ENCODE measurements around the gene NPDC1. TPM values are rescaled to one million over a fixed set of nuclear protein-coding genes. Genes with fewer than 3 reads are reported as not detected.
A peak's percentile ranks its signal among the peaks of the same experiment; 100 is the strongest.

NPDC1 gene
- total RNA-seq, 1 donor from 2014 or later, result 59.4 TPM

DNA sequence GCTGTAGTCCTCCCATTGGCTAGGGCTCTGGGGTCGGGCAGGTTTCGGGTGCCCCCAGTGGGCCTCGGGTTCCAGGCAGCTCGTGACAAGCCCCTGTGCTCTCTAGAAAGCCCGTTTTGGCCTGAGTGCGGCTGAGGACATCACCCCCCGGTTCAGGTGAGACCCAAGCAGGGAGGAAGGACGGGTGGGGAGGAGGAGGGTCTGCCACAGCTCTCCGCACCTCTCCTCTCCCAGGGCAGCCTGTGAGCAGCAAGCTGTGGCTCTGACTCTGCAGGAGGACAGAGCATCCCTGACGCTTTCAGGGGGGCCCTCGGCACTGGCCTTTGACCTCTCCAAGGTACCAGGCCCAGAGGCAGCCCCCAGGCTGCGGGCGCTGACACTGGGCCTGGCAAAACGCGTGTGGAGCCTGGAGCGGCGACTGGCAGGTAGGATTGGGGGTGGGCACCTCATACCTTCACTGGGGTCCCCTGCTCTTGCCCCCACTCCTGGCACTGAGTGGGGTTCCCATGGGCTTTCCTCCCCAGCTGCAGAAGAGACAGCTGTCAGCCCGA is 53.1 kb downstream of the NPDC1 start:
- Mint-ChIP-seq H3K36me3 (ENCODE audit: low read depth) (peaks cover 18% of the 10 kb centered on the region), H3K27ac (peak overlapping the region; percentile 90), H3K4me1 (peaks cover 23% of the 10 kb centered on the region), H3K27me3 (peaks cover 18% of the 10 kb centered on the region), H3K4me3 (peak overlapping the region; percentile 87), H3K9me3 (no peaks in the 10 kb centered on the region)
- intact Hi-C loops (cut with micrococcal nuclease), result loop anchor here (1.0 to 2.0 kb wide), 5 partner anchors 14 to 202 kb away; partner anchors contain the start of genes FBXW5 and TMEM141
- DNase-seq, result no peak

DNA sequence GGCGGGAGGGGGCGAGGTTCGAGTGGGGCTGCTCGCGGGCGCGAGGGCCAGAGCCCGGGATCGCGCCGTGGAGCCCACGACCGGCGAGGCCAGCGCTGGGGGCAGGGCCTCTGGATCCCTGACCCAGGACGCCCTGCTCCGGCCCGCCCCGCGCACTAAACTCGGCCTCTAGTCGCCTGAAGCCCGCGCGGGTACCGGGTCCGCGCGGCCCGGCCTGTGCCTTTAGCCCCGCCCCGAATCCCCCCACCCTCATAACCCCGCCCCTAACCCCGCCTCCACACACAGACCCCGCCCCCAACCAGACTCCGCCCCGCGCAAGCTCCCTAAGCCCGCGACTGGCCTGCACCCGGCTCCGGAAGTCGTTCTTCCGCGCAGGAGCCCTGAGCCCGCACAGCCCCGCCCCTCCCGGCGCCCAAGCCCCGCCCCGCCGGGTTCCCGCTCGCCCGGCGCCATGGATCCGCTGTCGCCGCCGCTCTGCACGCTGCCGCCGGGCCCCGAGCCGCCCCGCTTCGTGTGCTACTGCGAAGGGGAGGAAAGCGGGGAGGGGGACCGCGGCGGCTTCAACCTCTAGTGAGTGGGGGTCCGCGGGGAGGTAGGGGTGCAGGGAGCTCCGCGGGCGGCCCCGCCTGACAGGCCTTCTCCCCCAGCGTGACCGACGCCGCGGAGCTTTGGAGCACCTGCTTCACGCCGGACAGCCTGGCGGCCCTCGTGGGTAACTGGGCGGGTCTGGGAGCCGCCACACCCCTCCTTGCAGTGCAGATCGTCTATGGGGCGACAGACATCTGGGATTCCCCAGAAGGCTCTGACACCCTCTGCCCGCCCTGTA is 53.8 kb downstream of the NPDC1 start, which contains the start of gene PAXX:
TSS of gene PAXX (plus strand) at position 430 of the 826 bp plus-strand sequence. CDS start at position 452, 22 bp downstream.
- H3K27me3 Mint-ChIP-seq, result peaks cover 21% of the 10 kb centered on the region
- H3K36me3 Mint-ChIP-seq (ENCODE audit: low read depth), result peaks cover 18% of the 10 kb centered on the region
- intact Hi-C loops (cut with micrococcal nuclease), result loop anchor here (1.0 to 2.0 kb wide), 5 partner anchors 13 to 201 kb away; partner anchors contain the start of genes FBXW5 and TMEM141
- H3K4me3 Mint-ChIP-seq, result peak within 1 kb of the TSS; percentile 87
- H3K27ac Mint-ChIP-seq, result peak within 1 kb of the TSS; percentile 90
- DNase-seq, result peak; percentile 99
- no peaks in the 10 kb centered on the region for H3K9me3 Mint-ChIP-seq
- H3K4me1 Mint-ChIP-seq, result peaks cover 19% of the 10 kb centered on the region

DNA sequence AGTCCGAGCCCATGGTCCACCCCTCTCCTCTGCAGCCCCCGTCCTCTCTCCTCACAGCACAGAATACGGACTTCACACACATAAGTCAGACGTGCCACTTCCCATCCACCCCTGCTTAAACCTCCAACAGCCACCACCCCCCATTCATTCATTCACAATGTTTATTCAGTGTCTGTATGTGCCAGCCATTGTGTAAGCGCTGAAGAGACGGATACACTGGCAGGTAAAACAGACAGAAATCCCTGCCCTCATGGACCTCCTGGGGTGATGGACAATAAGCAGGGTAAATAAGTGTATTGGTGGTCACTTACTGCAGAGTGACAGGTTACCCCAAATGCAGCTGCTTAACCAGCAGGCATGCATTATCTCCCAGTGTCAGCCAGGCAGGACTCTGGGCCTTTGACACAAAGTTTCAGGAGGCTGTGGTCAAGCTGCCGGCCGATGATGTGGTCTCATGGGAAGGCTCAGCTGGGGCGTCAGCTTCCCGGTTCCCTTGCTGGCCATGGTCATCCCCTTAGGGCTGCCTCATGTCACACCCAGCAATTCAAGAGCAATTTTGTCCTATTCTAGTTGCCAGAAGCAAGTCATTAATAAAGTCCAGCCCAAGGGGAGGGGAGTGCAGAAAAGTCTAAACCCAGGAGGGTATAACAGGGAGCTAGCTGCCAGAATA is 55.6 kb downstream of the NPDC1 start:
- H3K4me3 Mint-ChIP-seq, result peak overlapping the region; percentile 87
- H3K27me3 Mint-ChIP-seq, result peaks cover 29% of the 10 kb centered on the region

More for the DNA sequence above, 55.6 kb downstream of the NPDC1 start:
- DNase-seq, result no peak
- H3K27ac Mint-ChIP-seq, result peak overlapping the region; percentile 23
- intact Hi-C loops (cut with micrococcal nuclease), result no loop called here
- no peaks in the 10 kb centered on the region for H3K9me3 Mint-ChIP-seq
- peaks cover 14% of the 10 kb centered on the region for H3K4me1 Mint-ChIP-seq
- peaks cover 16% of the 10 kb centered on the region for H3K36me3 Mint-ChIP-seq (ENCODE audit: low read depth)

Other genes starting within 250 kb of the NPDC1 start
- 0.14 and 0.42 TPM in 2 replicates for gene CCDC183, start 249.8 kb downstream of the NPDC1 start, total RNA-seq
- 116 and 119 TPM in 2 replicates for gene RABL6, start 238.2 kb downstream of the NPDC1 start, total RNA-seq
- 5.7 and 5.9 TPM in 2 replicates for gene AJM1, start 203.7 kb downstream of the NPDC1 start, total RNA-seq
- 134 and 145 TPM in 2 replicates for gene PHPT1, start 196.8 kb downstream of the NPDC1 start, total RNA-seq
- gene MAMDC4, start 193.8 kb downstream of the NPDC1 start, total RNA-seq, result 24.7 and 30.1 TPM in 2 replicates
- gene EDF1, start 179.9 kb downstream of the NPDC1 start, total RNA-seq, result 378 and 380 TPM in 2 replicates
- gene TRAF2, start 159.7 kb downstream of the NPDC1 start, total RNA-seq, result 61.6 and 66.6 TPM in 2 replicates
- 92.7 and 93.6 TPM in 2 replicates for gene FBXW5, start 101.4 kb downstream of the NPDC1 start, total RNA-seq
- gene C8G, start 100.9 kb downstream of the NPDC1 start, total RNA-seq, result 0.69 and 1.7 TPM in 2 replicates
- gene LCN12, start 93.9 kb downstream of the NPDC1 start, total RNA-seq, result 1.3 and 2.3 TPM in 2 replicates
- not detected in 2 replicates for gene PTGDS, start 68.7 kb downstream of the NPDC1 start, total RNA-seq
- not detected in 2 replicates for gene LCNL1, start 63.2 kb downstream of the NPDC1 start, total RNA-seq
- gene PAXX, start 53.8 kb downstream of the NPDC1 start, total RNA-seq, result 87.8 and 90.2 TPM in 2 replicates
- gene CLIC3, start 49.6 kb downstream of the NPDC1 start, total RNA-seq, result not detected in 2 replicates
- gene ABCA2, start 17.9 kb downstream of the NPDC1 start, total RNA-seq, result 25.0 and 25.9 TPM in 2 replicates
- gene FUT7, start 14.1 kb downstream of the NPDC1 start, total RNA-seq, result 0.09 TPM in 1 of 2 replicates, not detected in the other
- gene ENTPD2, start 7.9 kb upstream of the NPDC1 start, total RNA-seq, result 0.21 TPM in 1 of 2 replicates, not detected in the other
- 22.8 and 23.8 TPM in 2 replicates for gene SAPCD2, start 24.4 kb upstream of the NPDC1 start, total RNA-seq
- gene UAP1L1, start 31.3 kb upstream of the NPDC1 start, total RNA-seq, result 17.1 and 19.1 TPM in 2 replicates
- gene MAN1B1, start 40.8 kb upstream of the NPDC1 start, total RNA-seq, result 49.7 and 50.1 TPM in 2 replicates
- gene DPP7, start 68.6 kb upstream of the NPDC1 start, total RNA-seq, result 365 and 375 TPM in 2 replicates
- 0.07 TPM in 1 of 2 replicates, not detected in the other for gene GRIN1, start 93.0 kb upstream of the NPDC1 start, total RNA-seq
- gene LRRC26, start 123.9 kb upstream of the NPDC1 start, total RNA-seq, result not detected in 2 replicates
- gene TMEM210, start 125.9 kb upstream of the NPDC1 start, total RNA-seq, result not detected in 2 replicates
- 57.4 and 58.7 TPM in 2 replicates for gene ANAPC2, start 142.4 kb upstream of the NPDC1 start, total RNA-seq
- gene SSNA1, start 142.5 kb upstream of the NPDC1 start, total RNA-seq, result 95.1 and 95.8 TPM in 2 replicates
- 15.1 and 16.3 TPM in 2 replicates for gene TPRN, start 154.6 kb upstream of the NPDC1 start, total RNA-seq
- gene TMEM203, start 159.5 kb upstream of the NPDC1 start, total RNA-seq, result 38.8 and 39.3 TPM in 2 replicates
- 45.1 and 45.6 TPM in 2 replicates for gene NDOR1, start 159.5 kb upstream of the NPDC1 start, total RNA-seq
- gene RNF208, start 176.1 kb upstream of the NPDC1 start, total RNA-seq, result 12.8 and 15.2 TPM in 2 replicates
- gene CYSRT1, start 179.0 kb upstream of the NPDC1 start, total RNA-seq, result 0.54 and 0.68 TPM in 2 replicates
- gene RNF224, start 181.3 kb upstream of the NPDC1 start, total RNA-seq, result not detected in 2 replicates
- gene SLC34A3, start 184.7 kb upstream of the NPDC1 start, total RNA-seq, result not detected in 2 replicates
- 292 and 299 TPM in 2 replicates for gene TUBB4B, start 195.1 kb upstream of the NPDC1 start, total RNA-seq
- gene STPG3, start 205.1 kb upstream of the NPDC1 start, total RNA-seq, result 0.54 and 0.99 TPM in 2 replicates
- gene NELFB, start 209.2 kb upstream of the NPDC1 start, total RNA-seq, result 72.4 and 75.3 TPM in 2 replicates
- 10.3 and 11.4 TPM in 2 replicates for gene TOR4A, start 231.5 kb upstream of the NPDC1 start, total RNA-seq

Measured in activated CD4-positive, alpha-beta T cell treated with anti-CD3 and anti-CD28 coated beads, Interleukin-2, amount 10 ng/mL, durations not matched to agents 24 days and 14 days (primary cell).